RPMI7951 (cell line): Measurements from ENCODE around the gene C5orf52. TPM values are rescaled to one million over a fixed set of nuclear protein-coding genes. Genes with fewer than 3 reads are reported as not detected.
A peak's percentile ranks its signal among the peaks of the same experiment; 100 is the strongest.
"Not testable (repeated sequence)": the region's sequence is repeated elsewhere in the genome, so short reads cannot be mapped to it uniquely, and the experiment has no call there.

Experiments
- DNase-seq: peaks from one replicate; pipeline ENCODE4 v3.0.0-alpha.2; 2012; ENCODE audit warnings: low read depth
- total RNA-seq: library from RNA; depleted of rRNA; stranded (reverse); fragments of >200 nt; shearing (Covaris generic); gene quantifications from 2 replicates; pipeline ENCODE4 v1.2.3, GENCODE V29; 2014; rRNA removed

Gene C5orf52
- not detected in 2 replicates for total RNA-seq

- peak; percentile 35 for DNase-seq
Observed at GRCh38 chr5:157670662-157671591, at the start of gene C5orf52. C5orf52 (plus strand) TSS chr5:157671533; CDS start chr5:157671615, 82 bp downstream.

GRCh38 chr5:157624144-157624543, 47.2 kb upstream of the C5orf52 start:
- DNase-seq, result no peak

GRCh38 chr5:157626831-157627230, 44.5 kb upstream of the C5orf52 start:
- peak; percentile 23 for DNase-seq

GRCh38 chr5:157630341-157630740, 41.0 kb upstream of the C5orf52 start:
- DNase-seq, result no peak

- DNase-seq, result no peak
Observed at GRCh38 chr5:157640406-157641066, 30.8 kb upstream of the C5orf52 start.

GRCh38 chr5:157648275-157648990, 22.9 kb upstream of the C5orf52 start:
- DNase-seq, result peak; percentile 17

- no peak for DNase-seq
Observed at GRCh38 chr5:157649101-157649500, 22.2 kb upstream of the C5orf52 start.

- no peak for DNase-seq
Observed at GRCh38 chr5:157650991-157651611, 20.2 kb upstream of the C5orf52 start.

GRCh38 chr5:157651623-157652376, 19.5 kb upstream of the C5orf52 start:
- no peak for DNase-seq

- DNase-seq, result no peak
Observed at GRCh38 chr5:157652377-157652692, 19.0 kb upstream of the C5orf52 start, which contains the start of gene SOX30. SOX30 (minus strand) TSS chr5:157652438; CDS start chr5:157652078, 360 bp downstream.

- DNase-seq, result no peak
Observed at GRCh38 chr5:157657516-157657915, 13.8 kb upstream of the C5orf52 start.

GRCh38 chr5:157658893-157659292, 12.4 kb upstream of the C5orf52 start:
- no peak for DNase-seq

- no peak for DNase-seq
Observed at GRCh38 chr5:157659868-157660660, 11.3 kb upstream of the C5orf52 start.

- peak; percentile 81 for DNase-seq
Observed at GRCh38 chr5:157665467-157666070, 5.8 kb upstream of the C5orf52 start.

GRCh38 chr5:157668356-157668755, 3.0 kb upstream of the C5orf52 start:
- no peak for DNase-seq

GRCh38 chr5:157669701-157670097, 1.6 kb upstream of the C5orf52 start:
- DNase-seq, result no peak

GRCh38 chr5:157671592-157672330, 428 bp downstream of the C5orf52 start:
- DNase-seq, result no peak

GRCh38 chr5:157672976-157673375, 1.6 kb downstream of the C5orf52 start:
- DNase-seq, result no peak

GRCh38 chr5:157674351-157674750, 3.0 kb downstream of the C5orf52 start:
- not testable (repeated sequence) for DNase-seq
